MM.1S (cell line): Measurements from ENCODE around the gene TFDP2.

Source experiments
- EZH2 ChIP-seq: fragments of 300-600 bp; sonication (generic); optimal IDR thresholded peaks from 2 replicates; pipeline ENCODE3; 2017; ENCODE audit warnings: low read depth, mild to moderate bottlenecking, antibody characterized with exemption, low read length, mixed read lengths
- EZH2phosphoT487 ChIP-seq: fragments of 300-600 bp; sonication (generic); IDR thresholded peaks from 2 replicates; pipeline ENCODE4 v1.6.1; 2018; ENCODE audit warnings: antibody characterized with exemption, low read length
- TF ChIP-seq, protein P1 (sequence below): fragments of 300-600 bp; sonication (generic); IDR thresholded peaks from 2 replicates; pipeline ENCODE4 v1.5.1; 2016; ENCODE audit warnings: antibody characterized with exemption, low read length, mixed read lengths

- TF ChIP-seq, protein P1, sequence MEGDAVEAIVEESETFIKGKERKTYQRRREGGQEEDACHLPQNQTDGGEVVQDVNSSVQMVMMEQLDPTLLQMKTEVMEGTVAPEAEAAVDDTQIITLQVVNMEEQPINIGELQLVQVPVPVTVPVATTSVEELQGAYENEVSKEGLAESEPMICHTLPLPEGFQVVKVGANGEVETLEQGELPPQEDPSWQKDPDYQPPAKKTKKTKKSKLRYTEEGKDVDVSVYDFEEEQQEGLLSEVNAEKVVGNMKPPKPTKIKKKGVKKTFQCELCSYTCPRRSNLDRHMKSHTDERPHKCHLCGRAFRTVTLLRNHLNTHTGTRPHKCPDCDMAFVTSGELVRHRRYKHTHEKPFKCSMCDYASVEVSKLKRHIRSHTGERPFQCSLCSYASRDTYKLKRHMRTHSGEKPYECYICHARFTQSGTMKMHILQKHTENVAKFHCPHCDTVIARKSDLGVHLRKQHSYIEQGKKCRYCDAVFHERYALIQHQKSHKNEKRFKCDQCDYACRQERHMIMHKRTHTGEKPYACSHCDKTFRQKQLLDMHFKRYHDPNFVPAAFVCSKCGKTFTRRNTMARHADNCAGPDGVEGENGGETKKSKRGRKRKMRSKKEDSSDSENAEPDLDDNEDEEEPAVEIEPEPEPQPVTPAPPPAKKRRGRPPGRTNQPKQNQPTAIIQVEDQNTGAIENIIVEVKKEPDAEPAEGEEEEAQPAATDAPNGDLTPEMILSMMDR, result no peak
- TF ChIP-seq EZH2 (no peak), EZH2phosphoT487 (no peak)
These were observed 98.0 kb downstream of the TFDP2 start for GRCh38 chr3:142051351-142051750.
